ENCODE results near the gene SBF1. TPM values are rescaled to one million over a fixed set of nuclear protein-coding genes. Genes with fewer than 3 reads are reported as not detected.
"Not testable (repeated sequence)": the region's sequence is repeated elsewhere in the genome, so short reads cannot be mapped to it uniquely, and the experiment has no call there.

Gene SBF1
- total RNA-seq, 3 donors from 2014 or later: 30.6 to 33.1 (median 30.6) TPM

DNA sequence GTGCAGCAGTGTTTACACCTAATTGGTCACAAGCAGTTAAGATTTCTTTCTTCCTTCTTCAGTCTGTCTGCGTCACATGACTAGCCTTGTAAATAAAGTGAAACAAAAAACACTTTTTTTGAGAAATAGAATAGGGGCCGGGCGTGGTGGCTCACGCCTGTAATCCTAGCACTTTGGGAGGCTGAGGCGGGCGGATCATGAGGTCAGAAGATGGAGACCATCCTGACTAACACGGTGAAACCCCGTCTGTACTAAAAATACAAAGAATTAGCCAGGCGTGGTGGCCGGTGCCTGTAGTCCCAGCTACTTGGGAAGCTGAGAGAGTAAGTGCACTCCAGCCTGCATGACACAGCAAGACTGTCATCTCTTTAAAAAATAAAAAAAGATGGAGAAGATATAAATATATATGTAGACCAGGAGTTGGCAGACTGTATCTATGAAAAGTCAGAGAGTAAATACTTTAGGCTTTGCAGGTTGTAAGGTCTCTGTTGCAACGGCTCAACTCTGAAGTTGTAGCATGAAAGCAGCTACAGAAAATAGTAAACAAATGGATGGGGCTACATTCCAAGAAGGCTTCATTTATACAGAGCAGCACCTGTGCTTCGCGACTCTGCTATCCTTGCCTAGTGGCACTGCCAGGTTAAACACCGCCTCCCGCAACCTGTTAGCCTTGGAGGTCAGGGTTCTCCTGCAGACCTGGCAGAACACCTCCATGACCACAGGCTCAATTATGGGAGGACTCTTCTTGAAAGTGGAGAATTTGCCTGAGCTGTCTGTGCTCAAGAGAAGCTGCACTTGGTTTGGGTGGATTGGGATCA is 75.8 kb downstream of the SBF1 start:
- H3K27me3 ChIP-seq: no peaks in the 10 kb centered on the region
- intact Hi-C loops (cut with DNase I; ENCODE audit: low total_unique reads): no loop called here
- H3K27ac ChIP-seq: peak overlapping the region; percentile 48 to 65
- no peak for DNase-seq (ENCODE audit: low spot score in 2 of 2)
- H3K4me3 ChIP-seq: no peak overlapping the region
- no peaks in the 10 kb centered on the region for H3K9me3 ChIP-seq
- no peaks in the 10 kb centered on the region for H3K4me1 ChIP-seq
- TF ChIP-seq, protein P1, sequence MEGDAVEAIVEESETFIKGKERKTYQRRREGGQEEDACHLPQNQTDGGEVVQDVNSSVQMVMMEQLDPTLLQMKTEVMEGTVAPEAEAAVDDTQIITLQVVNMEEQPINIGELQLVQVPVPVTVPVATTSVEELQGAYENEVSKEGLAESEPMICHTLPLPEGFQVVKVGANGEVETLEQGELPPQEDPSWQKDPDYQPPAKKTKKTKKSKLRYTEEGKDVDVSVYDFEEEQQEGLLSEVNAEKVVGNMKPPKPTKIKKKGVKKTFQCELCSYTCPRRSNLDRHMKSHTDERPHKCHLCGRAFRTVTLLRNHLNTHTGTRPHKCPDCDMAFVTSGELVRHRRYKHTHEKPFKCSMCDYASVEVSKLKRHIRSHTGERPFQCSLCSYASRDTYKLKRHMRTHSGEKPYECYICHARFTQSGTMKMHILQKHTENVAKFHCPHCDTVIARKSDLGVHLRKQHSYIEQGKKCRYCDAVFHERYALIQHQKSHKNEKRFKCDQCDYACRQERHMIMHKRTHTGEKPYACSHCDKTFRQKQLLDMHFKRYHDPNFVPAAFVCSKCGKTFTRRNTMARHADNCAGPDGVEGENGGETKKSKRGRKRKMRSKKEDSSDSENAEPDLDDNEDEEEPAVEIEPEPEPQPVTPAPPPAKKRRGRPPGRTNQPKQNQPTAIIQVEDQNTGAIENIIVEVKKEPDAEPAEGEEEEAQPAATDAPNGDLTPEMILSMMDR (IDR thresholded peaks at IDR 0.05): no peak
- no peak for TF ChIP-seq POLR2AphosphoS5 (IDR thresholded peaks at IDR 0.05)
- TF ChIP-seq POLR2A (IDR thresholded peaks at IDR 0.05): no peak
- H3K36me3 ChIP-seq: no peaks in the 10 kb centered on the region

DNA sequence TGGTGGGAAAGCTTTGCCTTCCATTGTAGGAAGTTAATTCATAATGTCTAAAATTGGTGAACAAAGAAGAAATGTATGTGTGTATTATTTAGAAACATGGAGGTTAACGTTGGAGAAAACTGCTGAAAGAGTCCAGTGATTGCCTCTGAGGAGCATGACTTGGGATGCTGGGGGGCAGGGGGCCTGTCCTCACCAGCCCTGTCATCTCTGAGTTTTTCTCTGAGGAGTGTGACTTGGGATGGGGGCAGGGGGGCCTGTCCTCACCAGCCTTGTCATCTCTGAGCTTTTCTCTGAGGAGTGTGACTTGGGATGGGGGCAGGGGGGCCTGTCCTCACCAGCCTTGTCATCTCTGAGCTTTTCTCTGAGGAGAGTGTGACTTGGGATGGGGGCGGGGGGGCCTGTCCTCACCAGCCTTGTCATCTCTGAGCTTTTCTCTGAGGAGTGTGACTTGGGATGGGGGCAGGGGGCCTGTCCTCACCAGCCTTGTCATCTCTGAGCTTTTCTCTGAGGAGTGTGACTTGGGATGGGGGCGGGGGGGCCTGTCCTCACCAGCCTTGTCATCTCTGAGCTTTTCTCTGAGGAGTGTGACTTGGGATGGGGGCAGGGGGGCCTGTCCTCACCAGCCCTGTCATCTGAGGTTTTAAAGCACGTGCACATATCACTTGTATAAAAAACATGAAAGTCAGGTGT is 77.3 kb downstream of the SBF1 start:
- H3K4me1 ChIP-seq; H3K9me3 ChIP-seq; H3K27me3 ChIP-seq; H3K36me3 ChIP-seq; H3K4me3 ChIP-seq; DNase-seq (ENCODE audit: low spot score in 2 of 2); intact Hi-C loops (cut with DNase I; ENCODE audit: low total_unique reads): not testable (repeated sequence)
- H3K27ac ChIP-seq: peak overlapping the region in 1 of 2 donors; percentile 5

DNA sequence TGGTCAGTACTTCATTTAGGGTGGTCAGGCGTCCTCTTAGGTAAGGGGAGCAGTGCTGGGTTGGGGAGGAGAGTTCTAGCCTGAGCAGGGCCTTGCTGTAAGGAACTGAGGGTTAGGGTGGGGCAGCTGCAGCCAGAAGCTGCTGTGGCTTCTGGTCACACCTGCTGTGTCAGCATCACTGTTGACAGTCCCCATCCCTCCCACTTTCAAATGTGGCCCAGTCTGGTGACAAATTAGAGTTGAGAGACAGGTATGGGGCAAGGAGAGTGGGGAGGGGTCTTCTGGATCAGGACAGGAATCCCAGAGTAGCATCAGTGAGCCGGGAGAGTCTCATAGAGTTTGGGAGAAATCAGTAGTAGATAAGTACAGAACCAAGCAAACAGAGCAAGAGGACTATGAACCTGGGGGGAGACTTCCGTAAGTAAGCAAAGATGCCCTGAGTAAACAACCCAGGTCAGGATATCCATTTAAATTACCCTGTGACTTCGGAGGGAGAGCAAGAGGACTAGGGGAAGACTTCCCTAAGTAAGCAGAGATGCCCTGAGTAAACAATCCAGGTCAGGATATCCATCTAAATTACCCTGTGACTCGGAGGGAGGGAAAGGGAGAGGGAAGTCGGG is 78.0 kb downstream of the SBF1 start:
- H3K27me3 ChIP-seq: no peaks in the 10 kb centered on the region
- no peak for DNase-seq (ENCODE audit: low spot score in 2 of 2)
- no peaks in the 10 kb centered on the region for H3K36me3 ChIP-seq
- H3K4me1 ChIP-seq: no peaks in the 10 kb centered on the region
- intact Hi-C loops (cut with DNase I; ENCODE audit: low total_unique reads): no loop called here
- peak overlapping the region in 1 of 2 donors; percentile 27 for H3K27ac ChIP-seq
- H3K9me3 ChIP-seq: no peaks in the 10 kb centered on the region
- H3K4me3 ChIP-seq: no peak overlapping the region
- TF ChIP-seq POLR2A (IDR thresholded peaks at IDR 0.05) (no peak), POLR2AphosphoS5 (IDR thresholded peaks at IDR 0.05) (no peak)
- TF ChIP-seq, protein P1 (IDR thresholded peaks at IDR 0.05): no peak

Other genes with a start within 250 kb of the SBF1 start
- gene TUBGCP6, start 230.0 kb downstream of the SBF1 start, total RNA-seq: 10 to 100 TPM; 34.2 to 66.2 (median 59.6) TPM
- 10 to 100 TPM; 22.9 to 35.7 (median 29.4) TPM for gene HDAC10, start 223.8 kb downstream of the SBF1 start, total RNA-seq
- 1 to 10 TPM; 3.8 to 9.8 (median 5.3) TPM for gene MAPK12, start 213.4 kb downstream of the SBF1 start, total RNA-seq
- gene MAPK11, start 204.7 kb downstream of the SBF1 start, total RNA-seq: 10 to 100 TPM in 2 of 3 donors, 1 to 10 TPM in 1; 5.7 to 16.5 (median 13.4) TPM
- 100 to 1,000 TPM in 2 of 3 donors, 10 to 100 TPM in 1; 79.0 to 137 (median 122) TPM for gene PLXNB2, start 167.4 kb downstream of the SBF1 start, total RNA-seq
- 1 to 10 TPM; 1.8 to 6.9 (median 5.4) TPM for gene DENND6B, start 148.0 kb downstream of the SBF1 start, total RNA-seq
- 10 to 100 TPM; 48.3 to 54.1 (median 49.5) TPM for gene PPP6R2, start 131.7 kb downstream of the SBF1 start, total RNA-seq
- gene ADM2, start 6.5 kb upstream of the SBF1 start, total RNA-seq: under 1 TPM in 2 of 3 donors, not detected in 1; 0.59 to 0.98 TPM
- not detected for gene MIOX, start 11.8 kb upstream of the SBF1 start, total RNA-seq
- gene LMF2, start 32.7 kb upstream of the SBF1 start, total RNA-seq: 10 to 100 TPM; 35.7 to 54.9 (median 39.5) TPM
- gene NCAPH2, start 33.2 kb upstream of the SBF1 start, total RNA-seq: 10 to 100 TPM; 25.9 to 48.2 (median 43.0) TPM
- 1 to 10 TPM; 1.9 to 6.6 (median 4.3) TPM for gene SCO2, start 50.6 kb upstream of the SBF1 start, total RNA-seq
- 100 to 1,000 TPM in 1 of 3 donors, 10 to 100 TPM in 2; 44.6 to 115 (median 82.9) TPM for gene TYMP, start 55.0 kb upstream of the SBF1 start, total RNA-seq
- under 1 TPM; 0.16 to 0.33 (median 0.29) TPM for gene KLHDC7B, start 70.9 kb upstream of the SBF1 start, total RNA-seq
- gene SYCE3, start 87.9 kb upstream of the SBF1 start, total RNA-seq: not detected
- gene CPT1B, start 103.4 kb upstream of the SBF1 start, total RNA-seq: 10 to 100 TPM; 13.6 to 40.0 (median 39.4) TPM
- gene CHKB, start 107.8 kb upstream of the SBF1 start, total RNA-seq: 10 to 100 TPM; 53.9 to 77.6 (median 71.4) TPM
- 1 to 10 TPM; 1.9 to 2.2 (median 2.0) TPM for gene MAPK8IP2, start 125.8 kb upstream of the SBF1 start, total RNA-seq
- gene ARSA, start 153.1 kb upstream of the SBF1 start, total RNA-seq: 10 to 100 TPM; 23.8 to 39.0 (median 36.3) TPM
- 10 to 100 TPM in 1 of 3 donors, 1 to 10 TPM in 2; 4.8 to 28.8 (median 5.9) TPM for gene SHANK3, start 197.8 kb upstream of the SBF1 start, total RNA-seq